Left cardiac atrium (tissue), 4 donors: Measurements from ENCODE around the gene CARF. TPM values are rescaled to one million over a fixed set of nuclear protein-coding genes. Genes with fewer than 3 reads are reported as not detected.

Experiments
- ATAC-seq, 2 donors: fragments of 200-7000 bp; cut with Tn5 transposase; one replicate each; pipeline ENCODE4 v1.9.1; 2020; ENCODE audit warnings: mild to moderate bottlenecking in 2 of 2, moderate library complexity in 2 of 2
- DNase-seq: peaks from one replicate; pipeline ENCODE4 v3.0.0-alpha.2; 2020
- intact Hi-C, 2 donors: fragments of 100-400 bp; cut with DNase I; formaldehyde crosslinking; loops; one replicate each; pipeline versions ENCODE4 v1.14.1 to v1.15.1; 2022 to 2023
- total RNA-seq, 2 donors: library from RNA; stranded (reverse); fragmentation: NEBNext Ultra II Directional; extraction: Animal tissue kit (Norgen Biotek cat#: 25700); gene quantifications; one replicate each; pipeline ENCODE4 v1.2.1, GENCODE V29; 2021
- donor health status: DM: no; HTN: yes; CAD: no.
- donor health status: DM: no; HTN: yes; CAD: no; lungs with severe emphysema.
- donor health status: DM: yes; HTN: yes; CAD: no.
- donor health status: Dilated cardiomyopathy.

Gene CARF
- total RNA-seq, 2 donors from 2014 or later, result 6.5 to 8.0 TPM

- ATAC-seq, result peak; percentile 98 to 99
- DNase-seq, result peak; percentile 98
- intact Hi-C loops, result no loop called here
Measured at GRCh38 chr2:203014456-203015199, 102.6 kb downstream of the CARF start, which contains the start of gene NBEAL1. NBEAL1 (plus strand) TSS chr2:203014875; CDS start chr2:203016385, 1,510 bp downstream.

DNA sequence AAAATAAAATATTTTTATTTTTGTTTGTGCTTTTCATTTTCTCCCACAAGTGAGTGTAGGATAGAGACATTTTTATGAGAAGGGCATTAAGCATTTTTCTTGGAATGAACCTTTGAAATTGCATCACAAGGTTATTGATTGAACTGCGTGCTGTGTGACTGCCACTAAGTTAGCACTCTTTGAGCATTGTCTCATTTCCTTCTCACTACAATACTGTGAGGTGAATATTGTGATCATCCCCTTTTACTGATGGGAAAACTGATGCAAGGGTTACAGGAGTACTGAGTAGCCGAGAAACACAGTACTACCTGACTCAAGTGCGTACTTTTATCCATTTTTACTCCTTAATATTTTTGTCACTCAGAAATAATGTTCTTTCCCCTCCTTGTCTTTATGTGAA lies 104.6 kb downstream of the CARF start:
- intact Hi-C loops, result no loop called here
- no peak for ATAC-seq
- no peak for DNase-seq

GRCh38 chr2:203018181-203018580 lies 106.1 kb downstream of the CARF start:
- intact Hi-C loops, result no loop called here
- no peak for DNase-seq
- no peak for ATAC-seq

DNA sequence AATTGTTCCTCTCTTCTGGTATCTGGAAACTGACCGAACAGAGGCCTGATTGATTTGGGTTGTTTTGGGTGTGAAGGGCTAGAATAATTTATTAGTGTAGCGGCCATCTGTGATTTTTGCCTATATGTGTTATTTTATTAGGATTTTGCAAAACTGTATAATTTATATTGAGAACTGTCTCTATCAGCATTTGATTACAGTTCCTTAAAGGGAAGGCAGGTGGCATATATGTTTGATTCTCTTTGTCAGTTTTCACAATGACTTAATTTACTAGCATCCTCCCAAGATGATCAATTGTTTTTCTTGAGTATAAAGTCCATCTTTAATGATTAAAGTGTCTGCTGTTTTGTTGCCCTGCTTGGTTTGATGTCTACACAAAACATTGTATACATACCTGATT lies 107.1 kb downstream of the CARF start:
- intact Hi-C loops, result no loop called here
- DNase-seq (no peak), ATAC-seq (no peak)

- ATAC-seq, result peak; percentile 46 to 47
- intact Hi-C loops, result no loop called here
Measured at GRCh38 chr2:203021991-203022390, 109.9 kb downstream of the CARF start.

DNA sequence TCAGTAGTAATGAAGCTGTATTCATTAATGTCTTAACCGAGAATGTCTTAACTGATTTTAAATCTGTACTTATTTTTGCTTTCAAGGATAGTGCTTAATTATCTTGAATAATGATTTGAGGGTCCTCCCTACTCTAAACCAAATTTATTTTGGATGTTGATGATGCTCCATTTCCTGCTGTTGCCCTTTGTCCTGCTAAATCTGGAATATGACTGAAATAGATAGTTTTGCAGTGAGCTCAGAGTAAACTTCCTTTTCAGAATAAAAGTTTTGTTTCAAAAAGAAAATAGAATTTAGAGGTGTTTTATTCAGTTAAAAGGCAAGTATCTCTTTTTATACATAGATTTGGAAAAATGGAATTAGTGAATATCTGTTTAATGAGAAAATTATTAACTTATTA lies 110.7 kb downstream of the CARF start:
- peak in 1 of 2 donors; percentile 43 for ATAC-seq
- intact Hi-C loops, result no loop called here

More at GRCh38 chr2:203021991-203022390, 109.9 kb downstream of the CARF start:
- no peak for DNase-seq

DNA sequence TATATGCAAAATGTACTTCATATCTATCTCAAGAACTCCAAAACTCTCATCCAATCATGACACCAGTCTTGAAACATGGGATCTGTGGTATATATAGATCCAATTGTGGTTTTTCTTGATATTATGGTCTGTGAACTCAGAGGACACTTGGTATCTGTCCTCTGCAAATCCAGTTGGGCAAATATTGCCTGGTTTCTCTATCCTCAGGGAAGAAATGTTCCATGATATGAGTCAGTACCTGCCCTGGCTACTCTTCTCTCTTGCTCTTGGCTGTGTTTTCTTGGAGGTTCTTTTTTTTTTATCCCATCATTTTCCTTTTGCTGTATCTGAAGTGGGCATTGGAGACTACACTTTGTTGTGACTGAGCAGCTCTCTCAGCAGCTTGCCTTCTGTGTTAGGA lies 113.5 kb downstream of the CARF start:
- no peak for DNase-seq
- ATAC-seq, result no peak
- intact Hi-C loops, result no loop called here

More for the DNA sequence above, 110.7 kb downstream of the CARF start:
- DNase-seq, result no peak

GRCh38 chr2:203030545-203030944 lies 118.5 kb downstream of the CARF start:
- intact Hi-C loops, result no loop called here
- ATAC-seq, result no peak
- DNase-seq, result no peak

DNA sequence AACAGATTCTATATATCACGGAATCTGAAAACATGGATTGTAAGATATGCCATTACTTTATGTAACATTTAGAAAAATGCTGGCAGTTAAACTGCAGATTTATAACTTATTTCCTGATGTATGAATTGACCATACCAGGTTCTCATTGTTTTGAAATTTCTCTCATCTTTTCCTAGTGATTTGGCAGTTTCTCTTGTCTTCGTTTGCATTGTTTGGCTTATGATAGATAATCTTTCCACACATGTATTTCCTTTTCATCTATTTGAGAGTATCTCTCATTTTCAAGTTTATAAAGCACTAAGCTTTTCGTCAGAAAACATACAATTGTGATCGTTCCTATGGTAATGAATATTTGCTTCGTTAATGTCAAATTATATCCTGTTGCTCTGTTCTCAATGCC lies 118.9 kb downstream of the CARF start:
- ATAC-seq, result no peak

GRCh38 chr2:203033395-203033794 lies 121.3 kb downstream of the CARF start:
- intact Hi-C loops, result no loop called here
- no peak for ATAC-seq
- DNase-seq, result no peak

More for the DNA sequence above, 118.9 kb downstream of the CARF start:
- no peak for DNase-seq
- intact Hi-C loops, result no loop called here

DNA sequence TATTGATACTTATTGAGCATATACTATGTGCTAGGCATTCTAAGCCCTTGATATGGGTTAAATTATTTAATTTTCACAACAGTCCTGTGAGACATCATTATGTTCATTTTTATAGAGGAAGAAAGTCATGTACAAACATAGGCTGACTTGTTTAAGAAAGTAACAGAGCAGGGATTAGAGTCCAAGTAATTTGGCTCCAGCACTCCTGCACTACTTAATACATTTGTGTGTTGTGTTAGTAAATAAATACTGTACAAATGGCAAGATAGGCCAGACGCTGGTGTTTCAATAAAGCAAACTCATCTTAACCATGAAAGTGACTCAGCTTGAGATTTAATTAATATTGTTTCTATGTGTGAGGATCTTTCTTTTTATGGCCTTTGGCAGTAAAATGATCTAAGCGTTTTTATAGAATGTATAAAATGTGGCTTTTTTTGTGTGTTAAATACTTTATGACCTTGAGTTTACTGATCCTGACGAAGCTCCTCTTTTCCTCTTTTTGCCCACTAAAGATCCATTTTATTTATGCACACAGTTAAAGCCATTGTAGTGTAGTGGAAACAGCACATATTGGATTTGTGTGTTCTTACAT lies 123.9 kb downstream of the CARF start:
- ATAC-seq (no peak), DNase-seq (no peak)
- intact Hi-C loops, result no loop called here

Other genes with a start within 250 kb of the CARF start
- gene ICA1L, start 40.5 kb upstream of the CARF start, total RNA-seq, result 1 to 10 TPM; 6.3 to 9.0 TPM
- 10 to 100 TPM; 39.2 to 53.4 TPM for gene WDR12, start 602 bp upstream of the CARF start, total RNA-seq
- gene NBEAL1, start 102.6 kb downstream of the CARF start, total RNA-seq, result 10 to 100 TPM; 19.8 to 21.1 TPM